Peyer's patch (tissue), 4 donors: Measurements from ENCODE around the gene GSG1. TPM values are rescaled to one million over a fixed set of nuclear protein-coding genes. Genes with fewer than 3 reads are reported as not detected.

Source experiments
- total RNA-seq, 4 donors: library from RNA; depleted of rRNA; stranded (reverse); fragments of >200 nt; gene quantifications; one replicate each; pipeline ENCODE4 v1.1.0, GENCODE V29; 2016

The GSG1 gene
- total RNA-seq, 4 donors from 2014 or later = 1.1 TPM; not detected in 3

Other genes starting within 250 kb of the GSG1 start
- gene GPRC5A, start 212.1 kb downstream of the GSG1 start, total RNA-seq = 100 to 1,000 TPM in 1 of 4 donors, 10 to 100 TPM in 3; 16.5 to 106 (median 91.1) TPM
- 1 to 10 TPM in 1 of 4 donors, not detected in 3; 1.3 TPM for gene GPRC5D, start 151.5 kb downstream of the GSG1 start, total RNA-seq
- gene HEBP1, start 103.4 kb downstream of the GSG1 start, total RNA-seq = 100 to 1,000 TPM in 3 of 4 donors, 10 to 100 TPM in 1; 68.5 to 196 (median 184) TPM
- gene FAM234B, start 59.3 kb downstream of the GSG1 start, total RNA-seq = 1 to 10 TPM; 6.5 to 9.1 (median 7.2) TPM
- gene EMP1, start 93.1 kb upstream of the GSG1 start, total RNA-seq = 100 to 1,000 TPM in 1 of 4 donors, 10 to 100 TPM in 3; 37.1 to 110 (median 87.3) TPM